Measurements from ENCODE around the gene FTO.

FTO gene

GRCh38 chr16:53962041-53962440 lies 258.1 kb downstream of the FTO start:
- no peak for TF ChIP-seq CTCF (IDR thresholded peaks at IDR 0.05; ENCODE audit: low read depth, low read length)

GRCh38 chr16:53964145-53964790 lies 260.3 kb downstream of the FTO start:
- no peak for TF ChIP-seq CTCF (IDR thresholded peaks at IDR 0.05; ENCODE audit: low read depth, low read length)

More at GRCh38 chr16:53962041-53962440, 258.1 kb downstream of the FTO start:
- DNase-seq (ENCODE audit: extremely low read depth, low read depth): no peak

GRCh38 chr16:53966821-53967571 lies 263.0 kb downstream of the FTO start:
- no peak for DNase-seq (ENCODE audit: extremely low read depth, low read depth)

More at GRCh38 chr16:53964145-53964790, 260.3 kb downstream of the FTO start:
- no peak for DNase-seq (ENCODE audit: extremely low read depth, low read depth)

GRCh38 chr16:53967572-53967971 lies 263.6 kb downstream of the FTO start:
- no peak for DNase-seq (ENCODE audit: extremely low read depth, low read depth)
- no peak for TF ChIP-seq CTCF (IDR thresholded peaks at IDR 0.05; ENCODE audit: low read depth, low read length)

More at GRCh38 chr16:53966821-53967571, 263.0 kb downstream of the FTO start:
- TF ChIP-seq CTCF (IDR thresholded peaks at IDR 0.05; ENCODE audit: low read depth, low read length): no peak

GRCh38 chr16:53968454-53968853 lies 264.5 kb downstream of the FTO start:
- no peak for DNase-seq (ENCODE audit: extremely low read depth, low read depth)

GRCh38 chr16:53968896-53969295 lies 264.9 kb downstream of the FTO start:
- TF ChIP-seq CTCF (IDR thresholded peaks at IDR 0.05; ENCODE audit: low read depth, low read length): no peak
- DNase-seq (ENCODE audit: extremely low read depth, low read depth): no peak

More at GRCh38 chr16:53968454-53968853, 264.5 kb downstream of the FTO start:
- TF ChIP-seq CTCF (IDR thresholded peaks at IDR 0.05; ENCODE audit: low read depth, low read length): no peak

- no peak for TF ChIP-seq CTCF (IDR thresholded peaks at IDR 0.05; ENCODE audit: low read depth, low read length)
- no peak for DNase-seq (ENCODE audit: extremely low read depth, low read depth)
Observed at GRCh38 chr16:53971616-53972015, 267.7 kb downstream of the FTO start.
